ENCODE data around the gene NPAS3. TPM values are rescaled to one million over a fixed set of nuclear protein-coding genes. Genes with fewer than 3 reads are reported as not detected.

NPAS3 gene
- total and polyA plus RNA-seq, 10 donors = 0.13 to 9.5 (median 2.9) TPM

- Histone ChIP-seq H3K4me1 (no peaks in the 10 kb centered on the region), H3K27ac (no peak overlapping the region), H3K36me3 (no peaks in the 10 kb centered on the region), H3K27me3 (replicated peaks in 1 of 7) (no peaks in the 10 kb centered on the region), H3K4me3 (no peak overlapping the region), H3K9me3 (no peaks in the 10 kb centered on the region)
- no peak for DNase-seq
- intact Hi-C loops (cut with DNase I; ENCODE audit: low total_unique reads) = no loop called here
- 71 to 98% (median 90%) methylated on average over 2 of the region's 2 CpGs for WGBS, 5 donors
- TF ChIP-seq CTCF (IDR thresholded peaks at IDR 0.05 in 8 of 11, conservative IDR thresholded peaks at IDR 0.05 in 3 of 11) = no peak
Measured at GRCh38 chr14:33692762-33693161, 754.1 kb downstream of the NPAS3 start.

GRCh38 chr14:33693237-33693636 lies 754.6 kb downstream of the NPAS3 start:
- H3K9me3 ChIP-seq = no peaks in the 10 kb centered on the region
- intact Hi-C loops (cut with DNase I; ENCODE audit: low total_unique reads) = no loop called here
- 85 to 91% (median 90%) methylated on average over 4 of the region's 4 CpGs for WGBS, 5 donors

GRCh38 chr14:33696165-33696564 lies 757.5 kb downstream of the NPAS3 start:
- no peaks in the 10 kb centered on the region for H3K4me1 ChIP-seq
- H3K4me3 ChIP-seq = no peak overlapping the region
- H3K27ac ChIP-seq = no peak overlapping the region
- no peaks in the 10 kb centered on the region for H3K36me3 ChIP-seq
- no peaks in the 10 kb centered on the region for H3K9me3 ChIP-seq
- TF ChIP-seq POLR2AphosphoS5 (IDR thresholded peaks at IDR 0.05) (no peak), CTCF (IDR thresholded peaks at IDR 0.05 in 8 of 11, conservative IDR thresholded peaks at IDR 0.05 in 3 of 11) (no peak), POLR2A (IDR thresholded peaks at IDR 0.05) (no peak)
- H3K27me3 ChIP-seq (replicated peaks in 1 of 7) = no peaks in the 10 kb centered on the region
- DNase-seq = no peak
- 80 to 96% (median 92%) methylated on average over 9 of the region's 9 CpGs for WGBS, 5 donors
- intact Hi-C loops (cut with DNase I; ENCODE audit: low total_unique reads) = no loop called here

More at GRCh38 chr14:33693237-33693636, 754.6 kb downstream of the NPAS3 start:
- Histone ChIP-seq H3K4me1 (no peaks in the 10 kb centered on the region), H3K27me3 (replicated peaks in 1 of 7) (no peaks in the 10 kb centered on the region), H3K4me3 (no peak overlapping the region), H3K36me3 (no peaks in the 10 kb centered on the region), H3K27ac (no peak overlapping the region)
- no peak for DNase-seq
- TF ChIP-seq POLR2AphosphoS5 (IDR thresholded peaks at IDR 0.05) = no peak
- no peak for TF ChIP-seq POLR2A (IDR thresholded peaks at IDR 0.05)
- TF ChIP-seq CTCF (IDR thresholded peaks at IDR 0.05 in 8 of 11, conservative IDR thresholded peaks at IDR 0.05 in 3 of 11) = no peak

GRCh38 chr14:33699300-33699983 lies 760.8 kb downstream of the NPAS3 start:
- no peak for DNase-seq
- Histone ChIP-seq H3K27ac (no peak overlapping the region), H3K9me3 (no peaks in the 10 kb centered on the region), H3K36me3 (no peaks in the 10 kb centered on the region), H3K4me1 (no peaks in the 10 kb centered on the region), H3K4me3 (no peak overlapping the region), H3K27me3 (replicated peaks in 1 of 7) (no peaks in the 10 kb centered on the region)
- intact Hi-C loops (cut with DNase I; ENCODE audit: low total_unique reads) = no loop called here
- TF ChIP-seq POLR2A (IDR thresholded peaks at IDR 0.05) (no peak), CTCF (IDR thresholded peaks at IDR 0.05 in 8 of 11, conservative IDR thresholded peaks at IDR 0.05 in 3 of 11) (no peak), POLR2AphosphoS5 (IDR thresholded peaks at IDR 0.05) (no peak)
- 84 to 93% (median 90%) methylated on average over 12 of the region's 12 CpGs for WGBS, 5 donors
